Colonic mucosa (tissue), 4 donors: Measurements from ENCODE around the gene MDK. TPM values are rescaled to one million over a fixed set of nuclear protein-coding genes. Genes with fewer than 3 reads are reported as not detected.

Experiments
- DNase-seq: peaks from one replicate; pipeline ENCODE4 v3.0.0-alpha.2; 2020
- H3K27ac ChIP-seq: fragments of 200-600 bp; one replicate; pipeline ENCODE4 v1.8.0; 2021
- H3K27me3 ChIP-seq: fragments of 200-600 bp; one replicate; pipeline ENCODE4 v1.8.0; 2021
- H3K36me3 ChIP-seq: fragments of 200-600 bp; one replicate; pipeline ENCODE4 v1.8.0; 2021
- H3K4me1 ChIP-seq: fragments of 200-600 bp; one replicate; pipeline ENCODE4 v1.8.0; 2021; ENCODE audit warnings: mild to moderate bottlenecking
- H3K4me3 ChIP-seq: fragments of 200-600 bp; one replicate; pipeline ENCODE4 v1.8.0; 2021
- H3K9ac ChIP-seq, 2 donors: one replicate each; pipeline ENCODE4 v1.7.0; 2013; ENCODE audit warnings: control low read depth in 2 of 2, low read depth in 2 of 2, low read length in 2 of 2
- H3K9me3 ChIP-seq: fragments of 200-600 bp; one replicate; pipeline ENCODE4 v1.8.0; 2021
- CTCF ChIP-seq: fragments of 200-600 bp; IDR thresholded peaks from one replicate; pipeline ENCODE4 v1.8.0; 2022; ENCODE audit warnings: antibody characterized with exemption, mild to moderate bottlenecking
- intact Hi-C: fragments of 100-400 bp; cut with DNase I; formaldehyde crosslinking; loops from one replicate; pipeline ENCODE4 v1.14.1; 2022
- total RNA-seq, 2 donors: library from RNA; stranded (reverse); fragmentation: NEBNext Ultra II Directional in 1 of 2; extraction: Animal tissue kit (Norgen Biotek cat#: 25700) in 1 of 2; gene quantifications; one replicate each; pipeline ENCODE4 v1.2.1, GENCODE V29; 2021
- donor health status: healthy.
- donor health status: DM: no; HTN: no; CAD: no.
- donor health status: DM: no; HTN: no; CAD: no.

Gene MDK
- total RNA-seq, 2 donors from 2014 or later: 80.4 to 98.9 TPM

GRCh38 chr11:46335271-46335670, 46.2 kb upstream of the MDK start:
- no peak for TF ChIP-seq CTCF
- H3K9ac ChIP-seq: no peak overlapping the region
- H3K36me3 ChIP-seq: no peaks in the 10 kb centered on the region
- no peak overlapping the region for H3K27ac ChIP-seq
- H3K27me3 ChIP-seq: peaks cover 29% of the 10 kb centered on the region
- no peak overlapping the region for H3K4me3 ChIP-seq
- peaks cover 8% of the 10 kb centered on the region for H3K4me1 ChIP-seq
- no peaks in the 10 kb centered on the region for H3K9me3 ChIP-seq
- DNase-seq: no peak
- intact Hi-C loops: no loop called here

- DNase-seq: no peak
- Histone ChIP-seq H3K27ac (no peak overlapping the region), H3K9ac (no peak overlapping the region), H3K9me3 (no peaks in the 10 kb centered on the region), H3K27me3 (peaks cover 22% of the 10 kb centered on the region), H3K4me3 (no peak overlapping the region), H3K4me1 (peaks cover 8% of the 10 kb centered on the region), H3K36me3 (no peaks in the 10 kb centered on the region)
- TF ChIP-seq CTCF: no peak
- intact Hi-C loops: no loop called here
Observed at GRCh38 chr11:46335890-46336562, 45.4 kb upstream of the MDK start.

- intact Hi-C loops: no loop called here
- DNase-seq: no peak
Observed at GRCh38 chr11:46336563-46337180, 44.8 kb upstream of the MDK start.

GRCh38 chr11:46337626-46338345, 43.7 kb upstream of the MDK start:
- Histone ChIP-seq H3K4me1 (peaks cover 2% of the 10 kb centered on the region), H3K36me3 (no peaks in the 10 kb centered on the region), H3K27ac (no peak overlapping the region), H3K27me3 (peaks cover 16% of the 10 kb centered on the region), H3K4me3 (no peak overlapping the region), H3K9ac (no peak overlapping the region), H3K9me3 (no peaks in the 10 kb centered on the region)
- intact Hi-C loops: no loop called here
- TF ChIP-seq CTCF: no peak
- no peak for DNase-seq

More at GRCh38 chr11:46336563-46337180, 44.8 kb upstream of the MDK start:
- H3K4me3 ChIP-seq: no peak overlapping the region
- H3K27me3 ChIP-seq: peaks cover 22% of the 10 kb centered on the region
- H3K9ac ChIP-seq: no peak overlapping the region
- H3K9me3 ChIP-seq: no peaks in the 10 kb centered on the region
- no peak overlapping the region for H3K27ac ChIP-seq
- no peaks in the 10 kb centered on the region for H3K36me3 ChIP-seq
- peaks cover 8% of the 10 kb centered on the region for H3K4me1 ChIP-seq
- no peak for TF ChIP-seq CTCF

GRCh38 chr11:46338636-46338987, 42.9 kb upstream of the MDK start:
- intact Hi-C loops: no loop called here
- H3K27ac ChIP-seq: no peak overlapping the region
- no peak overlapping the region for H3K9ac ChIP-seq
- no peak for TF ChIP-seq CTCF
- no peaks in the 10 kb centered on the region for H3K36me3 ChIP-seq
- H3K4me1 ChIP-seq: no peaks in the 10 kb centered on the region
- no peaks in the 10 kb centered on the region for H3K9me3 ChIP-seq
- H3K4me3 ChIP-seq: no peak overlapping the region
- no peak for DNase-seq
- H3K27me3 ChIP-seq: peaks cover 8% of the 10 kb centered on the region
